GM20000 (cell line): ENCODE data around the gene RGS6.

Source experiments
- DNase-seq: peaks from one replicate; pipeline ENCODE4 v3.0.0; 2012; ENCODE audit warnings: low spot score
- TF ChIP-seq, protein P1 (sequence below): IDR thresholded peaks from 2 replicates; pipeline ENCODE4 v1.5.1; 2012; ENCODE audit warnings: mild to moderate bottlenecking, control low read depth; ENCODE audit errors: extremely low read depth, missing control alignments

Gene RGS6

DNA sequence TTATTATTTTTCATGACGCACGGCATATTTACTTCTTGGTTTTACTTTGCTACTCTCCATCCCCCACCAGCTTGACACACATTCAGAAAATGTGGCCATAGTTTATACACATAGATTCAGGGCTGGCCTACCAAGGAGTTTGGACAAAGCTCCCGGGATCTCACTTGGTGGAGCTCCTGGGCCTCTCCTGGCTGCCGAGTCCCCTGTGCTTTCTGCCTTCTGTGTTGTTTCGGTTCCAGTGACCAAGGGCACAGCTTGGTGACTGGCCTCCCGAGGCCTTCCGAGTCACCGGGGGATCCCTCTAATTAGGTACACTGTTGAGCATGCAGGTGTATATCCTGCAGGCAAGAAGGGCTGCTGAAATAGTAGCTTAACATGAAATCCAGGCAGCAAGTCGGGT lies 63.5 kb downstream of the RGS6 start:
- no peak for DNase-seq
- TF ChIP-seq, protein P1, sequence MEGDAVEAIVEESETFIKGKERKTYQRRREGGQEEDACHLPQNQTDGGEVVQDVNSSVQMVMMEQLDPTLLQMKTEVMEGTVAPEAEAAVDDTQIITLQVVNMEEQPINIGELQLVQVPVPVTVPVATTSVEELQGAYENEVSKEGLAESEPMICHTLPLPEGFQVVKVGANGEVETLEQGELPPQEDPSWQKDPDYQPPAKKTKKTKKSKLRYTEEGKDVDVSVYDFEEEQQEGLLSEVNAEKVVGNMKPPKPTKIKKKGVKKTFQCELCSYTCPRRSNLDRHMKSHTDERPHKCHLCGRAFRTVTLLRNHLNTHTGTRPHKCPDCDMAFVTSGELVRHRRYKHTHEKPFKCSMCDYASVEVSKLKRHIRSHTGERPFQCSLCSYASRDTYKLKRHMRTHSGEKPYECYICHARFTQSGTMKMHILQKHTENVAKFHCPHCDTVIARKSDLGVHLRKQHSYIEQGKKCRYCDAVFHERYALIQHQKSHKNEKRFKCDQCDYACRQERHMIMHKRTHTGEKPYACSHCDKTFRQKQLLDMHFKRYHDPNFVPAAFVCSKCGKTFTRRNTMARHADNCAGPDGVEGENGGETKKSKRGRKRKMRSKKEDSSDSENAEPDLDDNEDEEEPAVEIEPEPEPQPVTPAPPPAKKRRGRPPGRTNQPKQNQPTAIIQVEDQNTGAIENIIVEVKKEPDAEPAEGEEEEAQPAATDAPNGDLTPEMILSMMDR, result no peak

DNA sequence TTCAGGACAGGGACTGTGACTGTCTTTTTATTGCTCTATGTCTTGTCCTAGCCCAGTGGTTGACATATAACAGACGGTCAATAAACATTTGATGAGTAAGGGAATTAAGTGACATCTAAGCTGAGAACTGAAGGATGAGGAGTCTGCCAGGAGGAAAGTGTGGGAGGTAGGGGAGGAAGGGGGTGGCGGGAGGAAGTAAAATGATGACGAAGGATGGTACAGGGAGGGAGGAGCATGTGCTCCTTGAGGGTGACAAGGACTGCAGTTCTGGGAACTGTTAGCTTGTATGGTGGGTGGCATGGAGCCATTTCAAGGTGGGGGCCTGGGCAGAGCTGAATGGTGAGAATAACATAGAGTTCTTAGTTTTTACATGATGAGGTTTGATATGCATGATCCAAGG lies 64.4 kb downstream of the RGS6 start:
- TF ChIP-seq, protein P1, result no peak
- DNase-seq, result no peak

DNA sequence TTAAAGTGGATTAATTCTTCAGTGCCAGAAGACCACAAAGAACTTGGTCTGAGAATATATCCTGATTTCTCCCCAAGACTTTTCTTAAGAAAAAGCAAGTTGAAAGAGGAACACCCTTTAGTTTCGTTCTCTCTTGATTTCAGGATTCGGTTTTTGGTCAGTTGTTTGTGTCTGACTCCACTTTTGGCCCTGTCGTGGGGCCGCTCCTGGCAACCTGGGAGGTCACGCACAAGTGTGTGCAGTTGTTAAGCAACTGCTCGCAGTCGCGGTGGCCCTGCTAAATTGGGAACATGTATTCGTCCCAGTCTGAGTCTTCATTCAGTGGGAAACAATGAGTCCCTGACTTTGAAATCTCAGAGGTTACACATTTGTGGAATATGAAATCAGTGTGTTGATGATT lies 68.7 kb downstream of the RGS6 start:
- DNase-seq, result no peak
- TF ChIP-seq, protein P1, result no peak

DNA sequence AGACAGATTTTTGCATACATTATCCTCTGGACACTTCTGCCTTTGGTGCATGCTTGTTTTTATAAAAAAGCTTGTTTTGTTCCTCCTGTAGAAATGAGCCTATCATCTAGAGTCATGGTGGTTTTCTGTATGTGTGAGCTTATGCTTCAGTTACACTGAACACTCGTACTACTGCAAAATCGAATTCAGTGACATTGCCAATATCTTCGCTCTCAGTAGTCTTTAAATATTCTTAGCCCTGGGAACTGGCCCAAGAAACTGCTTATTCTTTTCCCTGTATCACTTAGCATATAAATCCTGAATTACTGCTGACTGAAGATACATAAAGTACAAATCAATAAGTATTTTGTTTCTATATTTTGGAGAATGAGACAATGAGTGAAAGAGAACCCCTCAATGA lies 70.5 kb downstream of the RGS6 start:
- TF ChIP-seq, protein P1, result no peak
- DNase-seq, result no peak

DNA sequence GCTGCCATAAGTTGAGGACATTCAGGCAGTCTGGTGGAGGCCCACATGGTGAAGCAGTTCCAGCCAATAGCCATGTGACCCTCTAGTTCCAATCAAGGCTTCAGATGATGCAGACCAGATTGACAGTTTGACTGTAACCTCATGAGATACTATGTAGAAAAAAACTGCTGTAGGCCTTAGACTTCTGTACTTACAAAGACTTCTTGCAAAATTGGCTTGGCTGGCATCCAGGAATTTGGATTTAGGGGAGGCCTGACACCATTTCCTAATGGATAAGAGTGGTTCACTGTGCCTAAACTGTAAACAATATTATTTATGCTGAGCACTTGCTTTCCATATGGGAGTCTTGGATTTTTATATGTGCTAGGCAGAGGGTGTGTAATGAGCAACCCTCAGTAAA lies 76.4 kb downstream of the RGS6 start:
- no peak for DNase-seq
- TF ChIP-seq, protein P1, result no peak

DNA sequence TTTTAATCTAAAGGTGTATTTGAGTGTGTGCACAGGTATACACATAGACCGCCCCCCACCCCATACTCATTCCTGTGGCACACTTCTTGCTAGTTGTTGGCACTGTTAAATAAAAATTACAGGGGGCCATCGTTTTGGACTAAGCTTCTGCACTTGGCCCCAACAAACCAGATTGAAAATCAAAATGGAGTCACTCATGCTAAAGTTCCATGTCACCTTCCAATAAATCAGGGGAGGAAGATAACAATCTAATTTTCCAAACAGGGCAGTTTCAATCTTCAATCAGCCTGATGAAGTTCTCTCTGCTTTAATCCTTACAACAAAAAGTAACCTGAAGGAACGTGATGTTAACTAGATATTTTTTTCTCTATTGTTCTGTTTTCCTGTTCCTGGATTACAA lies 78.2 kb downstream of the RGS6 start:
- TF ChIP-seq, protein P1, result no peak
- DNase-seq, result no peak

DNA sequence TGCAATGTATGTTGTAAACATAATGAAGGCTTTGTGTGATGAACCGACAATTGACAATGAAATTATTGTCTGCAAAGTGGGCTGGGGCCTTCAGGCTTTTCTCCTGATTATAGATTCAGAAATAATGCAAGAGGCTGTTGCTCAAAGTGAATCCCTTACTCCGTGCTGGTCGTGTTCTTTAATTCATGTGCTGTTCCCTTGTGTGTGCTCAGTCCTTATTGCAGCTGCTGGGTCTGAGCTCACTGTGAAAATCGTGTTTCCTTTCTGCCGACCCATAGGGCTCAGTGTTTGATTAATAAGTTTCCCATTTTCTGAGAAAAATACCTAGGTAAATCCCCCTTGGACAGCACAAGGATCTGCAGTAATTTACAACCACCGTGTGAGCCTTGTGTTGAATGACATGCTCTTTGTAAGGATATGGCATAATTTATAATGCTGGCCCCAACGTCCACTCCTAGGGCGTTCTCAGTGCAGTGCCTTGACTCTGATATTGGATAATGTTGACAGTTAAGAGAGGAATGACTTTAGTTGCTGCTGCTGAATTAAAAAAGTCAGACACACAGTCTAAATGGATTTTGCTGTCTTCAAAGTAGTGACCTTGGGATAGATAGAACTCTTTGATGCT lies 81.6 kb downstream of the RGS6 start:
- TF ChIP-seq, protein P1, result no peak
- DNase-seq, result no peak
